Sigmoid colon (tissue), 7 donors: ENCODE measurements around the gene MAPRE3. TPM values are rescaled to one million over a fixed set of nuclear protein-coding genes. Genes with fewer than 3 reads are reported as not detected.

ENCODE experiments used
- DNase-seq: peaks from one replicate; pipeline ENCODE4 v3.0.0-alpha.2; 2019
- H3K27ac ChIP-seq, 4 donors: fragments of 200-600 bp; sonication (generic); one replicate each; pipeline ENCODE4 v1.5.1; 2016 to 2019; ENCODE audit warnings: mild to moderate bottlenecking in 1 of 4
- H3K27me3 ChIP-seq, 3 donors: fragments of 200-600 bp; sonication (generic); one replicate each; pipeline ENCODE4 v1.5.1; 2019; ENCODE audit warnings: mild to moderate bottlenecking in 1 of 3
- H3K36me3 ChIP-seq, 4 donors: fragments of 200-600 bp; sonication (generic); one replicate each; pipeline ENCODE4 v1.5.1; 2016 to 2019
- H3K4me1 ChIP-seq, 4 donors: fragments of 200-600 bp; sonication (generic); one replicate each; pipeline ENCODE4 v1.5.1; 2017 to 2019
- H3K4me3 ChIP-seq, 4 donors: fragments of 200-600 bp; sonication (generic); one replicate each; pipeline ENCODE4 v1.5.1; 2017 to 2019; ENCODE audit warnings: mild to moderate bottlenecking in 2 of 4, moderate library complexity in 1 of 4
- H3K9me3 ChIP-seq, 4 donors: fragments of 200-600 bp in 3 of 4; sonication (generic) in 3 of 4; one replicate each; pipeline versions ENCODE4 v1.5.1 to v1.6.1; 2013 to 2019
- CTCF ChIP-seq, 4 experiments: fragments of 450-650 bp in 3 of 4; fragments of 200-600 bp in 1 of 4; IDR thresholded peaks; one replicate each; pipeline ENCODE4 v1.5.1; 2016 to 2019; ENCODE audit warnings: antibody characterized with exemption in 4 of 4, mild to moderate bottlenecking in 3 of 4, moderate library complexity in 2 of 4
- EP300 ChIP-seq, 4 donors: sonication (generic); formaldehyde crosslinking; IDR thresholded peaks; one replicate each; pipeline ENCODE4 v1.6.1; 2017; ENCODE audit warnings: antibody characterized with exemption in 4 of 4
- POLR2A ChIP-seq, 2 donors: fragments of 450-650 bp; IDR thresholded peaks; one replicate each; pipeline ENCODE4 v1.6.1; 2016; ENCODE audit warnings: antibody characterized with exemption in 2 of 2, mild to moderate bottlenecking in 2 of 2, moderate library complexity in 2 of 2
- POLR2AphosphoS5 ChIP-seq, 4 donors: sonication (generic); formaldehyde crosslinking; IDR thresholded peaks; one replicate each; pipeline ENCODE4 v1.6.1; 2017; ENCODE audit warnings: antibody characterized with exemption in 4 of 4
- WGBS, 2 donors: extraction: QIAGEN DNeasy Blood & Tissue Kit; methylation state at CpG; one replicate each; pipeline ENCODE4 v1.1.7; 2013; 5-methylcytosine and 5-hydroxymethylcytosine counted together
- intact Hi-C: fragments of 100-400 bp; cut with DNase I; formaldehyde crosslinking; loops from one replicate; pipeline ENCODE4 v1.15.1; 2023
- polyA plus RNA-seq, 3 donors: library from polyadenylated mRNA; stranded (reverse); fragments of 200-250 nt; gene quantifications; one replicate each; pipeline ENCODE4 v1.2.3, GENCODE V29; 2013
- total RNA-seq, 4 donors: library from RNA; depleted of rRNA; stranded (reverse); fragments of >200 nt; gene quantifications; one replicate each; pipeline ENCODE4 v1.1.0, GENCODE V29; 2016
- donor health status: healthy with polysubstance abuse.
- donor health status: Bipolar disorder and iron deficiency.
- donor health status: healthy.

The MAPRE3 gene
- total and polyA plus RNA-seq, 7 donors, result 5.1 to 73.3 (median 15.6) TPM

- no peaks in the 10 kb centered on the region for H3K9me3 ChIP-seq
- H3K4me1 ChIP-seq, result peaks cover 0 to under 1% (median 0%) of the 10 kb centered on the region in 4 donors
- H3K4me3 ChIP-seq, result no peak overlapping the region
- 37 to 62% methylated on average over 3 of the region's 3 CpGs for WGBS, 2 donors
- peaks cover 0 to 11% (median 0%) of the 10 kb centered on the region in 3 donors for H3K27me3 ChIP-seq
- intact Hi-C loops, result loop anchor here (5.0 kb wide), 1 partner anchor 318 kb away; the partner anchor contains the start of gene TRIM54
- TF ChIP-seq POLR2A (IDR thresholded peaks at IDR 0.05) (no peak), POLR2AphosphoS5 (IDR thresholded peaks at IDR 0.05) (no peak)
- no peaks in the 10 kb centered on the region for H3K36me3 ChIP-seq
- DNase-seq, result no peak
- H3K27ac ChIP-seq, result no peak overlapping the region
Observed at GRCh38 chr2:26964446-26965130, 5.8 kb upstream of the MAPRE3 start.

GRCh38 chr2:26968001-26968400 lies 2.4 kb upstream of the MAPRE3 start:
- H3K9me3 ChIP-seq, result no peaks in the 10 kb centered on the region
- intact Hi-C loops, result no loop called here
- no peak overlapping the region for H3K27ac ChIP-seq
- no peak for DNase-seq
- H3K4me1 ChIP-seq, result peaks cover 0 to 24% (median 17%) of the 10 kb centered on the region in 4 donors
- no peak overlapping the region for H3K4me3 ChIP-seq
- no peaks in the 10 kb centered on the region for H3K27me3 ChIP-seq
- 14 to 65% methylated on average over 3 of the region's 3 CpGs for WGBS, 2 donors
- no peak for TF ChIP-seq POLR2AphosphoS5 (IDR thresholded peaks at IDR 0.05)
- no peak for TF ChIP-seq CTCF (IDR thresholded peaks at IDR 0.05)
- TF ChIP-seq POLR2A (IDR thresholded peaks at IDR 0.05), result no peak
- TF ChIP-seq EP300 (IDR thresholded peaks at IDR 0.05), result no peak
- H3K36me3 ChIP-seq, result no peaks in the 10 kb centered on the region

- 67 to 74% methylated on average over 10 of the region's 10 CpGs for WGBS, 2 donors
- no peaks in the 10 kb centered on the region for H3K27me3 ChIP-seq
- H3K27ac ChIP-seq, result no peak overlapping the region
- intact Hi-C loops, result no loop called here
- DNase-seq, result no peak
- no peaks in the 10 kb centered on the region for H3K36me3 ChIP-seq
- H3K4me3 ChIP-seq, result no peak overlapping the region
- no peaks in the 10 kb centered on the region for H3K9me3 ChIP-seq
- H3K4me1 ChIP-seq, result peaks cover 0 to 24% (median 17%) of the 10 kb centered on the region in 4 donors
- no peak for TF ChIP-seq CTCF (IDR thresholded peaks at IDR 0.05)
- no peak for TF ChIP-seq EP300 (IDR thresholded peaks at IDR 0.05)
- TF ChIP-seq POLR2A (IDR thresholded peaks at IDR 0.05), result no peak
- TF ChIP-seq POLR2AphosphoS5 (IDR thresholded peaks at IDR 0.05), result no peak
Observed at GRCh38 chr2:26969077-26969844, 1.2 kb upstream of the MAPRE3 start.

- Histone ChIP-seq H3K27ac (peak overlapping the region; percentile 76 to 88 (median 86)), H3K36me3 (no peaks in the 10 kb centered on the region), H3K27me3 (no peaks in the 10 kb centered on the region), H3K9me3 (no peaks in the 10 kb centered on the region), H3K4me3 (peak overlapping the region; percentile 62 to 95 (median 82)), H3K4me1 (peaks cover 0 to 24% (median 17%) of the 10 kb centered on the region in 4 donors)
- intact Hi-C loops, result loop anchor here (2.0 kb wide), 2 partner anchors 46 to 114 kb away; no protein-coding TSS in a partner anchor
- no peak for TF ChIP-seq EP300 (IDR thresholded peaks at IDR 0.05)
- no peak for TF ChIP-seq POLR2AphosphoS5 (IDR thresholded peaks at IDR 0.05)
- TF ChIP-seq CTCF (IDR thresholded peaks at IDR 0.05), result no peak
- TF ChIP-seq POLR2A (IDR thresholded peaks at IDR 0.05), result no peak
- no peak for DNase-seq
- WGBS, 2 donors, result 17 to 29% methylated on average over 34 of the region's 34 CpGs
Observed at GRCh38 chr2:26970928-26971627, 641 bp downstream of the MAPRE3 start.
